K562 (cell line): Measurements from ENCODE around the gene CHST12. TPM values are rescaled to one million over a fixed set of nuclear protein-coding genes. Genes with fewer than 3 reads are reported as not detected.

Source experiments
- ATAC-seq: fragments of 200-7000 bp; cut with Tn5 transposase; 3 replicates; pipeline ENCODE4 v1.9.1; 2020; ENCODE audit warnings: moderate library complexity
- BruUV-seq: library from RNA; stranded (reverse); fragments of 400-500 nt; replicated peaks from 2 replicates; lab custom pipeline; 2021; lab: Mats Ljungman, UMichigan
- CTCF ChIA-PET: fragments of 300-600 bp; formaldehyde crosslinking; extraction: SDS; loops from one replicate; lab custom pipeline; 2021; ENCODE audit warnings: low intra/inter-chr PET ratio; lab: Yijun Ruan, JAX
- POLR2A ChIA-PET: fragments of 300-600, 350-650 bp; sonication (Branson Sonifier 250); formaldehyde crosslinking; extraction: SDS; loops from one replicate; lab custom pipeline; 2021; ENCODE audit warnings: antibody characterized with exemption, inconsistent platforms; lab: Yijun Ruan, JAX
- DNase-seq, 4 experiments: peaks; one replicate each; pipeline versions ENCODE4 v3.0.0 to v3.0.0-alpha.2; 2011 to 2018; ENCODE audit warnings: low spot score in 3 of 4, mixed read lengths in 3 of 4; ENCODE audit errors: extremely low read depth in 1 of 4
- FAIRE-seq: peaks from 2 replicates; lab custom pipeline; 2011; peaks lifted over from hg19 to GRCh38; lab: Jason Lieb, UNC
- H2AFZ ChIP-seq: 2 replicates; pipeline ENCODE4 v1.6.0; 2011; ENCODE audit warnings: low read depth, low read length, control low read depth, inconsistent platforms
- H3K27ac ChIP-seq: fragments of 200-600 bp; 3 replicates; pipeline ENCODE4 v1.8.0; 2011; ENCODE audit warnings: low read depth, mild to moderate bottlenecking, control low read depth, inconsistent platforms, low read length, moderate library complexity, mixed read lengths; ENCODE audit errors: extremely low read depth
- H3K27me3 ChIP-seq, 2 experiments: fragments of 300-600 bp in 1 of 2; 2 replicates in 1 of 2; 3 replicates in 1 of 2; pipeline versions ENCODE4 v1.6.0 to v1.8.0; 2011; ENCODE audit warnings: inconsistent platforms in 2 of 2, low read length in 2 of 2, mild to moderate bottlenecking in 1 of 2, mixed read lengths in 1 of 2, moderate library complexity in 1 of 2; ENCODE audit not compliant: control insufficient read depth in 2 of 2, insufficient read depth in 2 of 2
- H3K36me3 ChIP-seq: fragments of 300-600 bp; 3 replicates; pipeline ENCODE4 v1.8.0; 2011; ENCODE audit warnings: mild to moderate bottlenecking, low read length, inconsistent platforms; ENCODE audit not compliant: control insufficient read depth, insufficient read depth
- H3K4me1 ChIP-seq, 2 experiments: fragments of 200-600 bp in 1 of 2; replicated peaks in 1 of 2; 2 replicates in 1 of 2; 3 replicates in 1 of 2; pipeline versions ENCODE4 v1.5.1 to v1.8.0; 2011; ENCODE audit warnings: inconsistent platforms in 2 of 2, low read length in 2 of 2, mild to moderate bottlenecking in 1 of 2, mixed read lengths in 1 of 2, moderate library complexity in 1 of 2; ENCODE audit not compliant: control insufficient read depth in 2 of 2, insufficient read depth in 2 of 2
- H3K4me2 ChIP-seq: 2 replicates; pipeline ENCODE4 v1.6.1; 2011; ENCODE audit warnings: low read length, control low read depth, inconsistent platforms, mixed read lengths; ENCODE audit not compliant: insufficient read depth
- H3K4me3 ChIP-seq: fragments of 200-600 bp; sonication (generic), shearing (Covaris generic); 2 replicates; pipeline ENCODE4 v1.5.1; 2016; ENCODE audit warnings: control low read depth, inconsistent platforms
- H3K79me2 ChIP-seq: fragments of 200-600 bp; 3 replicates; pipeline ENCODE4 v1.8.0; 2011; ENCODE audit warnings: low read length, inconsistent platforms; ENCODE audit not compliant: control insufficient read depth, insufficient read depth
- H3K9ac ChIP-seq, 2 experiments: 2 replicates each; pipeline versions ENCODE4 v1.6.0 to v1.6.1; 2011; ENCODE audit warnings: low read depth in 2 of 2, low read length in 2 of 2, control low read depth in 1 of 2, inconsistent platforms in 1 of 2, mild to moderate bottlenecking in 1 of 2, mixed read lengths in 1 of 2; ENCODE audit not compliant: insufficient read depth in 1 of 2
- H3K9me1 ChIP-seq: one replicate; pipeline ENCODE4 v1.6.0; 2011; ENCODE audit warnings: inconsistent platforms, mild to moderate bottlenecking, low read length, moderate library complexity; ENCODE audit not compliant: control insufficient read depth, insufficient read depth
- H3K9me3 ChIP-seq: replicated peaks from 2 replicates; pipeline ENCODE4 v1.5.1; 2011; ENCODE audit warnings: low read depth, low read length, inconsistent platforms; ENCODE audit not compliant: control insufficient read depth, insufficient read depth
- H4K20me1 ChIP-seq: replicated peaks from 2 replicates; pipeline ENCODE4 v1.6.1; 2011; ENCODE audit warnings: low read length, inconsistent platforms, mixed read lengths; ENCODE audit not compliant: control insufficient read depth, insufficient read depth
- BRD4 ChIP-seq: fragments of 200-600 bp; sonication (generic); IDR thresholded peaks from 2 replicates; pipeline ENCODE4 v1.6.1; 2017; ENCODE audit warnings: inconsistent platforms
- EP400 ChIP-seq: fragments of 450-650 bp; IDR thresholded peaks from 2 replicates; pipeline ENCODE4 v1.6.1; 2017; ENCODE audit warnings: antibody characterized with exemption, mild to moderate bottlenecking, moderate library complexity
- KAT7 ChIP-seq: sonication (generic); formaldehyde crosslinking; IDR thresholded peaks from 2 replicates; pipeline ENCODE4 v1.8.0; 2022; ENCODE audit warnings: missing genetic modification reagents, mild to moderate bottlenecking, borderline replicate concordance
- NR2C1 ChIP-seq, 2 experiments: fragments of 450-650 bp; IDR thresholded peaks; 2 replicates each; pipeline ENCODE4 v1.6.1; 2017; ENCODE audit warnings: mild to moderate bottlenecking in 2 of 2, antibody characterized with exemption in 1 of 2, inconsistent platforms in 1 of 2, missing compliant biosample characterization in 1 of 2, missing genetic modification characterization in 1 of 2
- NR2C2 ChIP-seq, 2 experiments: fragments of 200-800 bp in 1 of 2; sonication (Bioruptor generic) in 1 of 2; sonication (generic) in 1 of 2; formaldehyde crosslinking in 1 of 2; IDR thresholded peaks; 2 replicates each; pipeline versions ENCODE4 v1.6.1 to v1.8.0; 2016 to 2022; ENCODE audit warnings: mild to moderate bottlenecking in 1 of 2, missing compliant biosample characterization in 1 of 2, missing genetic modification characterization in 1 of 2, missing genetic modification reagents in 1 of 2
- RBFOX2 ChIP-seq: fragments of 200-400 bp; formaldehyde crosslinking; IDR thresholded peaks from 2 replicates; pipeline ENCODE4 v1.6.1; 2017; ENCODE audit warnings: low read depth, mild to moderate bottlenecking, low read length, moderate library complexity
- SIN3B ChIP-seq: fragments of 450-650 bp; IDR thresholded peaks from 2 replicates; pipeline ENCODE4 v1.6.1; 2017; ENCODE audit warnings: low read depth, mild to moderate bottlenecking, moderate library complexity
- TEAD2 ChIP-seq: fragments of 450-650 bp; IDR thresholded peaks from 2 replicates; pipeline ENCODE4 v1.6.1; 2016; ENCODE audit warnings: missing genetic modification characterization, control low read depth, missing compliant biosample characterization
- ZNF766 ChIP-seq: fragments of 200-800 bp; sonication (Bioruptor generic); conservative IDR thresholded peaks from 2 replicates; pipeline ENCODE4 v1.6.1; 2016; ENCODE audit warnings: missing genetic modification characterization, missing compliant biosample characterization
- WGBS: fragments of 100-300 bp; shearing (Covaris generic); methylation state at CpG from one replicate; pipeline ENCODE4 v1.1.6; 2016; ENCODE audit warnings: low coverage, mixed read lengths; ENCODE audit not compliant: insufficient coverage; ENCODE audit errors: missing lambda C conversion rate; 5-methylcytosine and 5-hydroxymethylcytosine counted together
- in situ Hi-C: fragments of 300-500 bp; cut with MboI; formaldehyde crosslinking; loops from 4 replicates; pipeline ENCODE4 v1.15.0; 2018; ENCODE audit warnings: inconsistent platforms, mixed read lengths
- intact Hi-C: fragments of 100-400 bp; cut with micrococcal nuclease; formaldehyde crosslinking; loops from 2 replicates; pipeline ENCODE4 v1.14.2; 2022
- polyA plus RNA-seq, 8 experiments: library from polyadenylated mRNA; depleted of rRNA in 4 of 8; stranded (reverse) in 5 of 8; unstranded in 3 of 8; fragments of >200 nt; fragmentation: Nextera tagmentation in 2 of 8; fragmentation: Illumina TruSeq in 1 of 8; extraction: Ambion mirVana in 2 of 8; extraction: Trizol in 1 of 8; gene quantifications; 2 replicates each; pipeline versions ENCODE4 v1.2.1 to v1.2.3, GENCODE V29; 2011 to 2014; ENCODE audit warnings: inconsistent platforms in 1 of 8, missing spikeins in 1 of 8
- total RNA-seq, 7 experiments: library from RNA; depleted of rRNA in 6 of 7; stranded (reverse); fragments of >200 nt in 6 of 7; fragmentation: Illumina TruSeq in 2 of 7; extraction: Trizol in 2 of 7; gene quantifications; 2 replicates each; pipeline versions ENCODE4 v1.2.1 to v1.2.3, GENCODE V29; 2011 to 2021; ENCODE audit warnings: low replicate concordance in 1 of 7
- TF ChIP-seq, protein P1 (sequence below): conservative IDR thresholded peaks from 2 replicates; pipeline ENCODE4 v1.6.1; 2011; ENCODE audit warnings: low read depth, mild to moderate bottlenecking, low read length; ENCODE audit not compliant: control insufficient read depth

CHST12 gene
- total and polyA plus RNA-seq, 9 of the 15 experiments (the other 6 are each of a cell fraction or from before 2014, with no cell fraction given): 0.18 to 19.8 (median 3.6) TPM

- TF ChIP-seq RBFOX2 (peak; percentile 94), KAT7 (CRISPR knock-in tag) (peak; percentile 75; the same call in 1 of the 2 replicates), SIN3B (0 out of 2 replicates have a peak, but pooled peaks have one; percentile 66), BRD4 (peak; percentile 43; the same call in 1 of the 2 replicates), NR2C2 (CRISPR knock-in tag; IDR thresholded peaks at IDR 0.05) (0 out of 2 replicates have a peak, but pooled peaks have one; percentile 26), NR2C2 (tag; IDR thresholded peaks at IDR 0.05) (peak; percentile 75)
Observed at GRCh38 chr7:2354939-2355704, 48.3 kb upstream of the CHST12 start (continued).

DNA sequence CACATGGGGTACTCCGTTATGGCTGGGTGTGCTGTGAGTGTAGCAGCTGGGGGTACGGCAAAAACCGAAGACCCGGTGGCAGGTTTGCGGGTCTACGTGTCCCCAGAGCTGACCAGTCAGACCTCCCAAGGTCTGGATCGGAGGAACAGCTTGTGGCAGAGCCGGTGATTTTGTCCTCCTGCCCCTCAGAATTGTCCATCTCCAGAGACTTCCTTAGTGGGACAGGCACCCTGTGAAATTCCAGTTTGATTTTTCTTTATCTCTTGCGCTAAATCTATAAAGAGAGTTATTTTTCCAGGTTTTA is 47.8 kb upstream of the CHST12 start:
- Histone ChIP-seq H3K27me3 (no peaks in the 10 kb centered on the region), H3K4me3 (peak overlapping the region; percentile 93), H3K27ac (peak overlapping the region; percentile 100), H4K20me1 (peaks cover 52% of the 10 kb centered on the region), H2AFZ (no peak overlapping the region), H3K36me3 (peaks cover 51% of the 10 kb centered on the region), H3K79me2 (peaks cover 73% of the 10 kb centered on the region), H3K9me1 (no peaks in the 10 kb centered on the region), H3K4me1 (peaks cover 18 to 37% of the 10 kb centered on the region in 2 experiments; a peak in 4 of 5 replicates), H3K9me3 (no peaks in the 10 kb centered on the region), H3K9ac (peak overlapping the region; percentile 94 to 100), H3K4me2 (peak overlapping the region; percentile 92)
- ATAC-seq (peak; percentile 9), FAIRE-seq (no peak), DNase-seq (no peak)
- in situ Hi-C loops: no loop called here
- TSS peak; percentile 59 for BruUV-seq
- intact Hi-C loops: no loop called here
- 0% methylated on average over 9 of the region's 9 CpGs for WGBS
- ChIA-PET POLR2A (interaction anchor here (0.6 to 1.9 kb wide), 15 partner anchors 9 to 473 kb away, joined by 3 to 14 read pairs (median 3); partner anchors contain the start of gene MAD1L1), CTCF (no interaction called here)
- TF ChIP-seq EP400 (0 out of 2 replicates have a peak, but pooled peaks have one; percentile 36), ZNF766 (CRISPR knock-in tag) (0 out of 2 replicates have a peak, but pooled peaks have one; percentile 8), TEAD2 (tag) (no peak), NR2C1 (IDR thresholded peaks at IDR 0.05) (0 out of 2 replicates have a peak, but pooled peaks have one; percentile 18), NR2C1 (tag; IDR thresholded peaks at IDR 0.05) (no peak)
- TF ChIP-seq, protein P1, sequence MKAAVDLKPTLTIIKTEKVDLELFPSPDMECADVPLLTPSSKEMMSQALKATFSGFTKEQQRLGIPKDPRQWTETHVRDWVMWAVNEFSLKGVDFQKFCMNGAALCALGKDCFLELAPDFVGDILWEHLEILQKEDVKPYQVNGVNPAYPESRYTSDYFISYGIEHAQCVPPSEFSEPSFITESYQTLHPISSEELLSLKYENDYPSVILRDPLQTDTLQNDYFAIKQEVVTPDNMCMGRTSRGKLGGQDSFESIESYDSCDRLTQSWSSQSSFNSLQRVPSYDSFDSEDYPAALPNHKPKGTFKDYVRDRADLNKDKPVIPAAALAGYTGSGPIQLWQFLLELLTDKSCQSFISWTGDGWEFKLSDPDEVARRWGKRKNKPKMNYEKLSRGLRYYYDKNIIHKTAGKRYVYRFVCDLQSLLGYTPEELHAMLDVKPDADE: peak; percentile 25; the same call in 1 of the 2 replicates
